EH (cell line): Measurements from ENCODE around the gene MBD4.
A peak's percentile ranks its signal among the peaks of the same experiment; 100 is the strongest.
"Not testable (repeated sequence)": the region's sequence is repeated elsewhere in the genome, so short reads cannot be mapped to it uniquely, and the experiment has no call there.

ENCODE experiments used
- DNase-seq: peaks from one replicate; pipeline ENCODE4 v3.0.0-alpha.2; 2015; ENCODE audit warnings: low read depth

Gene MBD4

GRCh38 chr3:129429602-129430001, 10.1 kb downstream of the MBD4 start:
- DNase-seq, result no peak

DNA sequence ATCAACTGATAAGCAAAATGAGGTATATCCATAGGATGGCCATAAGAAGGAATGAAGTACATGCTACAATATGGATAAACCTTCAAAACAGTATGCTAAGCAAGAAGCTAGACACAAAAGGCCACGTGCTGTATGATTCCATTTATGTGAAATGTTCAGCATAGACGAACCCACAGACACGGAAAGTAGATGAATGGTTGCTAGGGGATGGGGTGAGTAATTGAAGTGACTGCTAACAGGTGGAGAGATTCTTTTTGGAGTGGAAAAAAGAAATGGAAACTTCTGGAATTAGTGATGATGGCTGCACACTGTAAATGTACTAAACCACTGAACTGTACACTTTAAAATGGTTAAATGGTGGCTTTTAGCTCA, 10.7 kb downstream of the MBD4 start:
- DNase-seq, result no peak

- DNase-seq, result peak; percentile 92
These were observed 11.2 kb downstream of the MBD4 start, which contains the start of gene EFCAB12 for GRCh38 chr3:129428376-129429079. EFCAB12 (minus strand) TSS chr3:129428636; CDS start chr3:129428488, 148 bp downstream.

DNA sequence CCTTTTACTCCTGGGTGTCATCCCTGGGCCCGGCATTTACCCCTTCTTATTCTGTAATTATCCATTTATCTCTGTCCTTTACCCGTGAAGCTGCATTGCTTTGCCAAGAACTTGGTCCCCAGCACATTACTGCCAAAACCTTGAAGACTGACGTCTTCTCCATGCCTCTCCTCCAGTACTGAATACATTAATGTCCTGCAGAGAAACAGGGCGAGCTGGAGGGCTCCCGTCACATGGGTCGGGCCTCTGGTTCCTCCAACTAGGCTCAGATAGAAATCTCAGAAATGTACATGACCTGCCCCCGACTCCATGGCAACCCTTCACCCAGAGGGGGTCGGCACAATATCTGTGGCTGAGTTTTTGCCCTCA, 11.8 kb downstream of the MBD4 start:
- no peak for DNase-seq

- no peak for DNase-seq
These were observed 14.1 kb downstream of the MBD4 start for GRCh38 chr3:129425619-129426018.

DNA sequence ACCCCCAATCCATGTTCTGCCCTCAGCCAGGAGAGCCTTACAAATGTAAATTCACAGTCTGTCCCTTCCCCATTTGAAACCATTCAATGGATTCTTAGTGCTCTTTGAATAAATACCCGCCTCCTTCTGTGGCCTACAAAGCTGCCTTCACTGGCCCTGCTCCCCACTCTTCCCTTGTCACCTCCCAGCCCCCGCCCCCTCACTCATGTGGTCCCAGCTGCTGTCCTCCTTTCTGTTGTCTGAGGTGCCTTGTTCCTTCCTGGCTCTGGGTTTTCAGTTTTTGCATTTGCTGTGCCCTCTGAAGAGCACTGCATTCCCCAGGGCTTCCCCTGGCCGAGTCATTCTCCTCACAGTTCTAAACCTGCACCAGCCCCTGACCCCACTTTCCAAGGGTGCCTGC, 14.5 kb downstream of the MBD4 start:
- DNase-seq, result no peak

GRCh38 chr3:129424185-129424841, 15.4 kb downstream of the MBD4 start:
- peak; percentile 48 for DNase-seq

GRCh38 chr3:129422897-129423296, 16.9 kb downstream of the MBD4 start:
- DNase-seq, result no peak

DNA sequence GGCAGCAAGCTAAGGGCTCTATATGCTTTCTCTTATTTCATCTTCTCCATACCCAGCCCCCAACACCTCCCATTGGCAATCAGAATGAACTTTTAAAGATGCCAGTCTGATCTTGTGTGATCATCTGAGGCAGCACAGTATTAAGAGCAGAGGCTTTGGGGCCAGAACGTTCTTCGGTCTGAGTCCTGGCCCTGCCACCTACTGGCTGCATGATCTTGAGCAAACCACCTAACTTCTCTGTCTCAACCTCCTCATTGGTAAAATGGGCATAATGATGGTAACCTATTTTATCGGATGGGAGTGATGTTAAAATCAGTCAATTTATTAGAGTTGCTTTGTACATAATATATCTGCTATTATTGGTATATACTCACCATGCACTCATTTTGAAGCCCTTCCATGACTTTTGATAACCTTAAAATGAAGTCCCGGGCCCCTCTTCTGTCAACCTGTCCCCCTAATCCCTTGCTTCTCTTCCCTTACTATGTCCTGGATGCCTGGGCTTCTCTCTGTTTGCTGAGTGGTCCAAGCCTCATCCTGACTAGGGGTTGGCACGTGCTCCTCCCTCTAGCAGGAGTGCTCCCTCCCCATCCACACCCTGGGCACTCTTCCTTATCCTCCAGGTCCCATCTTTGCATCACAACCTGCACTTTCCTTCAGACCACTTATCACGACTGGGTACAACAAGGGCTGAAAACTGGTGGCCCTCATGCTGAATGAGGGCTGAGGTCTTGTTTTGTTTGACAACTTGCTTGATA, 17.6 kb downstream of the MBD4 start:
- peak; percentile 22 for DNase-seq

DNA sequence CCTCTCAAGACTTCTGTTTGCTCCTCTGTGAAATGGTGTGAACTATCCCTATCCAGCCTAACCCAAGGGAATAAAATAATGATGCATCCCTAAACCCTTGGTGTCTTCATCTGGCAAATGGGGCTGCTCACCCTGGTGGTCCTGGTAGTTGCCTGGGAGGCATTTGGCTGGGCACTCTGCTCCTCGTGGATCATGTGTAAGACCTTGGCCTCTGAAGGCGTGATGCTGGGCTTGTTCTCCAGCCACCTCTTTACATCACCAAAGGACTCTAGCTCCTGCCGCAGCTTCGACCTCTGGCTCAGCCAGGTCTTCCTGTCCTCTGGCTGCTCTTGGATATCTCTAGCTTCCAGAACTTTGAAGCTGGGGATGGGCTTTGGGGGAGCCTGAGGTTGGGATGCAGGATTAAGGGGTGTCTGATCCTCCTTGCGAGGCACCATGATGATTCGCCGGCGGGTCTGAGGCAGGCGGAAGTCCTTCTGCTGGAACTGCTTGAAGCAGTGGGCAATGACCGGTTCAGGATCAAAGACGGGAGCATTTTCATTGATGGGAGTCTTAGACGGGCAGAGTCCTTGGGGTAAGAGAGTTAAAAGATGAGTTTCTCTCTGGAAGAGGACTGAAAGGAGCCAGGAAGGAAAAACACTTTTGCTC, 18.4 kb downstream of the MBD4 start:
- no peak for DNase-seq

DNA sequence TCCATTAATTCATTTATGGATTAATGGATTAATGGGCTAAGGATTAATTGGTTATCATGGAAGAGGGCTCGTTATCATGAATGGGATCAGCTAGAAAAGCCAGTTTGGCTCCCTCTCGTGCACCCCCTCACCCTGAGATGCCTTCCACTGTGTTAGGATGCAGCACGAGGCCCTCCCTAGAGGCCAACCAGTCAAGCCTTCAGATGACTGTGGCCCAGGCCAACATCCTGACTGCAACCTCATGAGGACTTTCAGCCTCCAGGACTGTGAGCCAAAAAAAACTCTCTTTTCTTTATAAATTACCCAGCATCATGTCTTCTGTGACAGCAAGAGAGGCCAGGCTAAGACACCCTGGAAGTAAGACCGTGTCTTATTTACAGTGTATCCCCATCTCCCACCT, 20.3 kb downstream of the MBD4 start:
- no peak for DNase-seq

- DNase-seq, result no peak
These were observed 21.4 kb downstream of the MBD4 start for GRCh38 chr3:129418041-129418973.

- DNase-seq, result peak; percentile 53
These were observed 22.4 kb downstream of the MBD4 start for GRCh38 chr3:129417326-129417725.

GRCh38 chr3:129416415-129416814, 23.3 kb downstream of the MBD4 start:
- DNase-seq, result no peak

DNA sequence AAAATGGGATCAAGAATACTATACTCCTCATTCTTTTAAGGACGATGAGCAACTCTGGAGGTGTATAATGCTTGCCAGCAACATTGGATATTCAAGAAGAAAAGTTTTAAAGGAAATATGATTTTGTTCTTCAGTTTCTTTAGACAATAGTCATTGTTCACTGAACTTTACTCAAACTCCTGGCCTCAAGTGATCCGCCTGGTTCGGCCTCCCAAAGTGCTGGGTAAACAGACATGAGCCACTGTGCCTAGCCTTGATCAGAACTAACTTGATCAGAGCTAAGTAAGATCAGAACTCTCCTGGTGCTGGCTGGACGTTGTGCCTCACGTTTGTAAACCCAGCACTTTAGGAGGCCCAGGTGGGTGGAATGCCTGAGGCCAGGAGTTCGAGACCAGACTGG, 23.9 kb downstream of the MBD4 start:
- no peak for DNase-seq

DNA sequence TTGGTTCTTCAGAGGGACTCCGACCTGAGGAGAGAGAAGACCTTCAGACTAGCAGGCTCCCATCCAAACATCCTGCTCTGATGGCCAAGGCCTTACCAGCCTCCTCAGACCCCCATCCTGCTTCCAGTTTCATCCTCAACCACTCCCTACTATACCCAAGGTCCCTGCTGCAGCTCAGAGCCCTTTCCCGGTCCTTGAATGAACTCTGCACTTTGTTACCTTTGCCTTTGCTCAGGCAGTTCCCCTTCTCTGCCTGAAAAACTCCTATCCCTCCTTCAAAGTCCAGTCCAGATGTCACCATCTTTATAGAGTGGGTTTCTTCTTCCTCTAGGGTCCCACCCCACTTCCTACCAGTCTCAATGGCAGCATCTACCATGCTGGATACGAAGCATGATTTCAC, 24.4 kb downstream of the MBD4 start:
- no peak for DNase-seq

- peak; percentile 92 for DNase-seq
These were observed 25.9 kb downstream of the MBD4 start for GRCh38 chr3:129413687-129414506.

GRCh38 chr3:129413238-129413637, 26.5 kb downstream of the MBD4 start:
- not testable (repeated sequence) for DNase-seq

DNA sequence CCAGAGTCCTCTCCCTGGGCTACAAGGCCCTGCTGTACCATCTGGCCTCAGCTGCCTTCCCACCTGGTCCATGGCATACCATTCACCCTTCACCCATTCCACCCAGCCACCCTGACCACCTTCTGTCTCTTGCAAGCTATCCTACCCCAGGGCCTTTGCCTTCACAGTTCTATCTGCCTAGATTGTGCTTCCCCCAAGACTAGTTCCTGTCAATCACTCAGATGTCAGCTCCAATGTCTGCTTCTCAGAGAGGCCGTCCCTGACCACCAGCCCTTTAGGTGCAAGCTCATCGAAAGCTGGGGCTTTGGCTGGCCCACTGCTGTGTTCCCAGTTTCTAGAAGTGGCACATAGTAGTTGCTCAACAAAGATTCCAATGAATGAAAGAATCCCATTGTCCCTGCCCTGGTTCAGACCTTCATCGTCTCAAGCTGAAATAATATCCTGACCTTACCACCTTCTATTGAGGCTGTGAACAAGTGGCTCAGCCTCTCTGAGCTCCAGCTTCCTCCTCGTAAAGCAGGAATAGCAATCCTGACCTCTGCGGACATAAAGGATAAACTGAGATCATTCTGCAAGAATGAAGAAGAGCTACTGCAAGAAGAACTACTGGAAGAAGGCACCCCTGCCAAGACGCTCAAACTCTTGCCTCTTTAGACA, 27.1 kb downstream of the MBD4 start:
- peak; percentile 50 for DNase-seq

DNA sequence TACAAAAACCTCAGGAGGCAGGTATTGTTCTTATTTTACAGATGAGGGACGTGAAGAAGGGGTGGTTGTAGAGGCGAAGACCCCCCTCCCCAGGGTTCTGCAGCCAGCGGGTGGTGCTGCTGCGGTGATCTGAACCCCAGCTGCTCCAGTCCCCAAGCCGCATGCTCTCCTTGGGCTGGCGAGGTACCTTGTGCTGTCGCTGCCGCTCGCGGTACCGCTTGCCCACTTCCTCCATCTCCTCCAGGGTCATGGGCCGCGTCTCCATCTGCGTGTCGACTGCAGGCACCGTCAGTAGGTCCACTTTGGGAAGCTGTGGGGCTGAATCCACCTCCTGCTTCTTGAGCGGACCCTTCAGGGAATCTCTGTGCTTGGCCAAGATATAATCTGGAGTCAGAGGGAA, 28.8 kb downstream of the MBD4 start:
- no peak for DNase-seq
